Fibroblast of lung (primary cell): Measurements from ENCODE around the gene RPH3AL.
"Not testable (repeated sequence)": the region's sequence is repeated elsewhere in the genome, so short reads cannot be mapped to it uniquely, and the experiment has no call there.

Source experiments
- CTCF ChIP-seq, 2 donors: IDR thresholded peaks in 1 of 2; conservative IDR thresholded peaks in 1 of 2; 1 replicate in 1 of 2; 2 replicates in 1 of 2; pipeline ENCODE4 v1.5.1; 2011 to 2012; ENCODE audit warnings: low read length in 2 of 2, control low read depth in 1 of 2, inconsistent platforms in 1 of 2, low read depth in 1 of 2, mild to moderate bottlenecking in 1 of 2
- EZH2 ChIP-seq: IDR thresholded peaks from 2 replicates; pipeline ENCODE4 v1.5.1; 2012; ENCODE audit warnings: low read length, control low read depth, mild to moderate bottlenecking; ENCODE audit errors: missing control alignments

GRCh38 chr17:215563-216478 lies 136.8 kb downstream of the RPH3AL start:
- TF ChIP-seq CTCF (conservative IDR thresholded peaks at IDR 0.05 in 1 of 2, IDR thresholded peaks at IDR 0.05 in 1 of 2; ENCODE audit: low read depth in 1 of 2, low read length in 2 of 2); EZH2: not testable (repeated sequence)
